ENCODE measurements around the gene KNCN.

The KNCN gene

DNA sequence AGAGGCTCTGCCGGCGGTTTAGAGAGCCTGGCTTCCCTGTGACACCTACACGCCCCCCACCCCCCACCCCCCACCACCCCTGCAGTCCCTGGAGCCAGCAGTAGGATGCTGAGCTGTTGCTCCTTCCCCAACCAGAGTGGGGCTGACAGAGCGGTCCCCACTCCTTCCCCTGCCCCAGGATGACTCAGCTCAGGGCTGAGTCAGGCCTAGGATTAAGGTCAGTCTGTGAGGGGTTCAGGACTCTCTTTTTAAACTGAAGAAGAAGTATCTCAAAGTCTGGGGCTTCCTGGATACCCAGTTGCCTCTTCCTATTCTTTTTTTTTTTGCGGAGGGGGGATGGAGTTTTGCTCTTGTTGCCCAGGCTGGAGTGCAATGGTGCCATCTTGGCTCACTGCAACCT, 42.7 kb downstream of the KNCN start:
- no peaks in the 10 kb centered on the region for H3K36me3 Mint-ChIP-seq (ENCODE audit: low read depth)
- peaks cover 48% of the 10 kb centered on the region for H3K27me3 Mint-ChIP-seq (ENCODE audit: low read depth, poor library complexity)
- TF ChIP-seq, protein P1, sequence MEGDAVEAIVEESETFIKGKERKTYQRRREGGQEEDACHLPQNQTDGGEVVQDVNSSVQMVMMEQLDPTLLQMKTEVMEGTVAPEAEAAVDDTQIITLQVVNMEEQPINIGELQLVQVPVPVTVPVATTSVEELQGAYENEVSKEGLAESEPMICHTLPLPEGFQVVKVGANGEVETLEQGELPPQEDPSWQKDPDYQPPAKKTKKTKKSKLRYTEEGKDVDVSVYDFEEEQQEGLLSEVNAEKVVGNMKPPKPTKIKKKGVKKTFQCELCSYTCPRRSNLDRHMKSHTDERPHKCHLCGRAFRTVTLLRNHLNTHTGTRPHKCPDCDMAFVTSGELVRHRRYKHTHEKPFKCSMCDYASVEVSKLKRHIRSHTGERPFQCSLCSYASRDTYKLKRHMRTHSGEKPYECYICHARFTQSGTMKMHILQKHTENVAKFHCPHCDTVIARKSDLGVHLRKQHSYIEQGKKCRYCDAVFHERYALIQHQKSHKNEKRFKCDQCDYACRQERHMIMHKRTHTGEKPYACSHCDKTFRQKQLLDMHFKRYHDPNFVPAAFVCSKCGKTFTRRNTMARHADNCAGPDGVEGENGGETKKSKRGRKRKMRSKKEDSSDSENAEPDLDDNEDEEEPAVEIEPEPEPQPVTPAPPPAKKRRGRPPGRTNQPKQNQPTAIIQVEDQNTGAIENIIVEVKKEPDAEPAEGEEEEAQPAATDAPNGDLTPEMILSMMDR (IDR thresholded peaks at IDR 0.05): no peak
- H3K4me3 Mint-ChIP-seq: no peak overlapping the region
- peaks cover 20% of the 10 kb centered on the region for H3K4me1 Mint-ChIP-seq
- no peak for DNase-seq
- no peaks in the 10 kb centered on the region for H3K9me3 Mint-ChIP-seq
- H3K27ac Mint-ChIP-seq: no peak overlapping the region

- H3K4me1 Mint-ChIP-seq: peaks cover 4% of the 10 kb centered on the region
- no peaks in the 10 kb centered on the region for H3K9me3 Mint-ChIP-seq
- H3K27ac Mint-ChIP-seq: no peak overlapping the region
- DNase-seq: no peak
- H3K4me3 Mint-ChIP-seq: no peak overlapping the region
- peaks cover 53% of the 10 kb centered on the region for H3K27me3 Mint-ChIP-seq (ENCODE audit: low read depth, poor library complexity)
- TF ChIP-seq, protein P1 (IDR thresholded peaks at IDR 0.05): no peak
- H3K36me3 Mint-ChIP-seq (ENCODE audit: low read depth): no peaks in the 10 kb centered on the region
Observed at GRCh38 chr1:46506470-46507219, 44.8 kb downstream of the KNCN start.

- peaks cover 77% of the 10 kb centered on the region for H3K27me3 Mint-ChIP-seq (ENCODE audit: low read depth, poor library complexity)
- H3K4me1 Mint-ChIP-seq: no peaks in the 10 kb centered on the region
Observed at GRCh38 chr1:46503421-46503820, 48.0 kb downstream of the KNCN start.

DNA sequence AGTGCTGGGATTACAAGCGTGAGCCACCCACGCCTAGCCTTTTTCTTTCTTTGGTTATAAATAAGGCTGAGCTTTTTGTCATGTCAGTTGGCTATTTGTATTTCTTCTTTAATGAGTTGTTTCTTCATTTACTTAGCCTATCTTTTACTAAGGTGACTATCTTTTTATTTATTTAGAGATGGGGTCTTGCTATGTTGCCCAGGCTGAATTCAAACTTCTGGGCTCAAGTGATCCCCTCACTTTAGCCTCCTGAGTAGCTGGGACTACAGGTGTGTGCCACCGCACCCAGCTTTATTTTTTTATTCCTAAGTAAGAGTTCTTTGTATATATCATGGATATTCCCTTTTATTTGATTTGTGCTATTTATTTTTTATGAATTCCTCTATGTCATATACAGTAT, 49.9 kb downstream of the KNCN start:
- Mint-ChIP-seq H3K27me3 (ENCODE audit: low read depth, poor library complexity) (peaks cover 79% of the 10 kb centered on the region), H3K4me3 (no peak overlapping the region), H3K27ac (no peak overlapping the region)

More at GRCh38 chr1:46503421-46503820, 48.0 kb downstream of the KNCN start:
- DNase-seq: no peak
- TF ChIP-seq, protein P1 (IDR thresholded peaks at IDR 0.05): no peak
- H3K27ac Mint-ChIP-seq: no peak overlapping the region
- H3K36me3 Mint-ChIP-seq (ENCODE audit: low read depth): no peaks in the 10 kb centered on the region
- H3K4me3 Mint-ChIP-seq: no peak overlapping the region
- no peaks in the 10 kb centered on the region for H3K9me3 Mint-ChIP-seq

DNA sequence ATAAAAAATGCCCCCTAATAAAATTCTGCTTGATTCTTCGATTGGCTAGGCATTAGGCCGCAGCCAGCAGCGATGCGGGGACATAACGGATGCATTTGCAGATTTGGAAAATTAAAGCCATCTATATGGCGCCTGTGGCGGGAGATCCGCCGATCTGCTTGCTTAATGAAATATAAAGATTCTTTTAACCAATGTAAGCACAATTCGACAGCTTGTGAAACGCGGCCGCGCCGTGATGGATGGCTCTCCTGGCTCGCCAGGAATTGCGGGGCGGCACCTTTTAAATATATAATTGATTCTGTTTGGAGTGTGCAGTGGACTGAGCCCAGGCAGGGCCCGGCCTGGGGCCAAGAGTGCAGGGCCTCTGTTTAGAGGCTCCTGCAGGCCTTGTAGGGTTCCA, 53.8 kb downstream of the KNCN start:
- H3K27me3 Mint-ChIP-seq (ENCODE audit: low read depth, poor library complexity): peaks cover 99% of the 10 kb centered on the region
- no peaks in the 10 kb centered on the region for H3K36me3 Mint-ChIP-seq (ENCODE audit: low read depth)
- no peak overlapping the region for H3K27ac Mint-ChIP-seq
- H3K4me3 Mint-ChIP-seq: no peak overlapping the region
- H3K9me3 Mint-ChIP-seq: no peaks in the 10 kb centered on the region
- DNase-seq: no peak
- peaks cover 8% of the 10 kb centered on the region for H3K4me1 Mint-ChIP-seq
- TF ChIP-seq, protein P1 (IDR thresholded peaks at IDR 0.05): no peak

More for the DNA sequence above, 49.9 kb downstream of the KNCN start:
- TF ChIP-seq, protein P1 (IDR thresholded peaks at IDR 0.05): no peak
- H3K4me1 Mint-ChIP-seq: no peaks in the 10 kb centered on the region
- no peaks in the 10 kb centered on the region for H3K36me3 Mint-ChIP-seq (ENCODE audit: low read depth)
- H3K9me3 Mint-ChIP-seq: no peaks in the 10 kb centered on the region
- no peak for DNase-seq

DNA sequence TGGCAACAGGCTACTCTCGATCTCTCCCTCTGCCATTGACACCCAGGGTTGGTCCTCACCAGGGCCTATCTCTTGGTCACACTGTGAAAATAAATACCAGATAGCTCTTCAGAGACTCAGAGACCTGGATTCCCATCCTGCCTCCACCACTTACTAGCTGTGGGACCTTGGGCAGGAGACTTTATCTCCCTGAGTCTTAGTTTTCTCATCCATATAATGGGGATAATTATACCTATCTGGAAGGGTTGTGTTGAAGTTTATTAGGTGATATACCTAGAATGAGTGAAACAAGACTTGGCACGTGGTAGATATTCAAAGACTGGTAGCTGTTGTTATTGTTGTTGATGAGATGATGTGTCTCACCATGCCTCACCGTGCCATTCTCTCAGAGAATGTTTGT, 54.4 kb downstream of the KNCN start:
- H3K27me3 Mint-ChIP-seq (ENCODE audit: low read depth, poor library complexity): peaks cover 99% of the 10 kb centered on the region
- no peak overlapping the region for H3K4me3 Mint-ChIP-seq
- TF ChIP-seq, protein P1 (IDR thresholded peaks at IDR 0.05): no peak
- peaks cover 13% of the 10 kb centered on the region for H3K4me1 Mint-ChIP-seq
- DNase-seq: no peak
- no peaks in the 10 kb centered on the region for H3K36me3 Mint-ChIP-seq (ENCODE audit: low read depth)
- no peaks in the 10 kb centered on the region for H3K9me3 Mint-ChIP-seq
- H3K27ac Mint-ChIP-seq: no peak overlapping the region
